ENCODE data around the gene PLBD2. TPM values are rescaled to one million over a fixed set of nuclear protein-coding genes. Genes with fewer than 3 reads are reported as not detected.

The PLBD2 gene
- total RNA-seq, 1 donor from 2014 or later: 38.1 TPM

DNA sequence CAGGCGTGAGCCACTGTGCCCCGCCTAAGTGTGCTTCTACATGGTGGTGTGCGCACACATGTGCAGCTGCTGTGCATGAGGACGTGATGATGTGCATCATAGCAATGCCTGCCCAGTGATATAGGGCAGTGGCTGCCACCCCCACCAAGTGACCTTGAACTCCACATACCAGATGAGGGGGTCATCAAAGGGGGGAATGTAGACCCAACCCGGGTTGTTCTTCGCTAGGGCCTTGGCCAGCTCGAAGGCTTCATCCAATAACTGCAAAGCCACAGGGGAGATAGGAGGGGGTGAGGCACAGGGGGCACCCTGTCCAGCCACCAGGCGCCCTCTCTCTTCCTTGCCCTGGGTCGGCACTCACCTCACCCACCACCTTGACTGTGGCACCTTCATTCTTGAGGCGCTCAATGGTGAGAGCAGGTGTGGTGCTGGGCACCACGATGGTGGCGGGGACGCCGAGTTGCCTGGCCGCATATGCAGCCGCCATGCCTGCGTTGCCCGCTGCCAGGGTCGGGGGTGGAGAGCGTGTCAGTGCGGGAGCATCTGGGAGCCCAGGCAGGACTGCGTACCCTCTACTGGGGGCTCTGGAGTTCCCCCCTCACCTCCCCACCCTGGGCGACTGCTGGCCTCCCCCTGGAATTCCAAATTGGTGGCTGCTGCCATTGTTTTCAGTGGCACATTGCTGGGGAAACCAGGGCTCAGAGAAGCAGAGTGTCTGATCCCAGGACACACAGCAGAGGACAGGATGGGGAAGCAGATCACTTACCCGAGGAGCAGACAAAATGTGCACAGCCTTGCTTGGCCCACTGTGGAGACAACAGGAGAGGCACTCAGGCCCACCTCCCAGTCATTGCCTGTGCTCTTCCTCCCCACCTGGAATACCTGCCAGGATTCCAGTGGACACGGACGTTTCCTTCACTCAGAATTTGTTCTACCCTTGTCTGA, 40.2 kb downstream of the PLBD2 start:
- intact Hi-C loops (cut with DNase I): no loop called here
- TF ChIP-seq POLR2A (IDR thresholded peaks at IDR 0.05): no peak
- TF ChIP-seq, protein P1, sequence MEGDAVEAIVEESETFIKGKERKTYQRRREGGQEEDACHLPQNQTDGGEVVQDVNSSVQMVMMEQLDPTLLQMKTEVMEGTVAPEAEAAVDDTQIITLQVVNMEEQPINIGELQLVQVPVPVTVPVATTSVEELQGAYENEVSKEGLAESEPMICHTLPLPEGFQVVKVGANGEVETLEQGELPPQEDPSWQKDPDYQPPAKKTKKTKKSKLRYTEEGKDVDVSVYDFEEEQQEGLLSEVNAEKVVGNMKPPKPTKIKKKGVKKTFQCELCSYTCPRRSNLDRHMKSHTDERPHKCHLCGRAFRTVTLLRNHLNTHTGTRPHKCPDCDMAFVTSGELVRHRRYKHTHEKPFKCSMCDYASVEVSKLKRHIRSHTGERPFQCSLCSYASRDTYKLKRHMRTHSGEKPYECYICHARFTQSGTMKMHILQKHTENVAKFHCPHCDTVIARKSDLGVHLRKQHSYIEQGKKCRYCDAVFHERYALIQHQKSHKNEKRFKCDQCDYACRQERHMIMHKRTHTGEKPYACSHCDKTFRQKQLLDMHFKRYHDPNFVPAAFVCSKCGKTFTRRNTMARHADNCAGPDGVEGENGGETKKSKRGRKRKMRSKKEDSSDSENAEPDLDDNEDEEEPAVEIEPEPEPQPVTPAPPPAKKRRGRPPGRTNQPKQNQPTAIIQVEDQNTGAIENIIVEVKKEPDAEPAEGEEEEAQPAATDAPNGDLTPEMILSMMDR (IDR thresholded peaks at IDR 0.05): no peak
- no peak for TF ChIP-seq POLR2AphosphoS5 (IDR thresholded peaks at IDR 0.05; ENCODE audit: insufficient read depth in 1 of 2, low read depth in 1 of 2)
- H3K27me3 ChIP-seq: no peaks in the 10 kb centered on the region

DNA sequence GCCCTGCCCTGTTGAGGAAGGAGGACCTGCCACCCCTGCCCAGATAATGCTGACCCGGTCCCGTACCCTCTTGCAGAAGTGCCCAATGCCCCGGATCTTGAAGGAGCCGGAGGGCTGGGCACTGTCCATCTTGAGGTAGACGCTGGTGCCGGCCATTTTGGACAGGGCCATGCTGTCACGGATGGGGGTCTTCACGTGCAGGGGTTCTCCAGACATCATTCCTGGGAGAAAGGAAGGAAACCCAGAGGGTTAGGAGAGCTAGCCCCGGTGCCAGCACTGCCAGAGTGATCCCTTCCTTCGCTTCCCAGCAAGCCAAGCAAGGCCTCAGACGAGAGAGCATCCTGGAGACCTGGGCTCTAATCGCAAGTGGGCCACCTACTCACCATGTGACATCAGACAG, 41.1 kb downstream of the PLBD2 start:
- TF ChIP-seq, protein P1 (IDR thresholded peaks at IDR 0.05): no peak
- TF ChIP-seq POLR2A (IDR thresholded peaks at IDR 0.05) (no peak), POLR2AphosphoS5 (IDR thresholded peaks at IDR 0.05; ENCODE audit: insufficient read depth in 1 of 2, low read depth in 1 of 2) (no peak)
- Histone ChIP-seq H3K4me1 (no peaks in the 10 kb centered on the region), H3K36me3 (no peaks in the 10 kb centered on the region), H3K27ac (no peak overlapping the region), H3K4me3 (no peak overlapping the region), H3K9me3 (no peaks in the 10 kb centered on the region), H3K27me3 (no peaks in the 10 kb centered on the region)
- intact Hi-C loops (cut with DNase I): no loop called here
- no peak for DNase-seq (ENCODE audit: extremely low spot score in 2 of 2)

More for the DNA sequence above, 40.2 kb downstream of the PLBD2 start:
- H3K27ac ChIP-seq: no peak overlapping the region
- no peaks in the 10 kb centered on the region for H3K4me1 ChIP-seq
- no peaks in the 10 kb centered on the region for H3K9me3 ChIP-seq
- no peaks in the 10 kb centered on the region for H3K36me3 ChIP-seq
- no peak for DNase-seq (ENCODE audit: extremely low spot score in 2 of 2)
- H3K4me3 ChIP-seq: no peak overlapping the region

DNA sequence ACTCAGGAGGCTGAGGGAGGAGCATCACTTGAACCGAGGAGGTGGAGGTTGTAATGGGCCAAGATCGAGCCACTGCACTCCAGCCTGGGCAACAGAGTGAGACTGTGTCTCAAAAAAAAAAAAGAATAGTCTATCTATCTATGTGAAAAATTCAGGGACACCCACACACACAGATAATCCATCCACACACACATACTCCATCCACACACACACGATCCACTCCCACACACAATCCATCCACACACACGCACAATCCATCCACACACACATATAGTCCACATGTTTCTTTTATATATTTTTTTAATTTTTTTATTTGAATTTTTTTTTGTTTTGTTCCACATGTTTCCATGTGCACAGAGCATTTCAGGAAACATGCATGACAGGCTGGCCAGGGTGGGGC, 42.0 kb downstream of the PLBD2 start:
- no peak for TF ChIP-seq POLR2A (IDR thresholded peaks at IDR 0.05)
- TF ChIP-seq, protein P1 (IDR thresholded peaks at IDR 0.05): no peak
- no peaks in the 10 kb centered on the region for H3K9me3 ChIP-seq
- H3K4me3 ChIP-seq: no peak overlapping the region
- intact Hi-C loops (cut with DNase I): no loop called here
- H3K36me3 ChIP-seq: no peaks in the 10 kb centered on the region
- no peaks in the 10 kb centered on the region for H3K27me3 ChIP-seq
- H3K4me1 ChIP-seq: no peaks in the 10 kb centered on the region
- DNase-seq (ENCODE audit: extremely low spot score in 2 of 2): no peak
- H3K27ac ChIP-seq: no peak overlapping the region

DNA sequence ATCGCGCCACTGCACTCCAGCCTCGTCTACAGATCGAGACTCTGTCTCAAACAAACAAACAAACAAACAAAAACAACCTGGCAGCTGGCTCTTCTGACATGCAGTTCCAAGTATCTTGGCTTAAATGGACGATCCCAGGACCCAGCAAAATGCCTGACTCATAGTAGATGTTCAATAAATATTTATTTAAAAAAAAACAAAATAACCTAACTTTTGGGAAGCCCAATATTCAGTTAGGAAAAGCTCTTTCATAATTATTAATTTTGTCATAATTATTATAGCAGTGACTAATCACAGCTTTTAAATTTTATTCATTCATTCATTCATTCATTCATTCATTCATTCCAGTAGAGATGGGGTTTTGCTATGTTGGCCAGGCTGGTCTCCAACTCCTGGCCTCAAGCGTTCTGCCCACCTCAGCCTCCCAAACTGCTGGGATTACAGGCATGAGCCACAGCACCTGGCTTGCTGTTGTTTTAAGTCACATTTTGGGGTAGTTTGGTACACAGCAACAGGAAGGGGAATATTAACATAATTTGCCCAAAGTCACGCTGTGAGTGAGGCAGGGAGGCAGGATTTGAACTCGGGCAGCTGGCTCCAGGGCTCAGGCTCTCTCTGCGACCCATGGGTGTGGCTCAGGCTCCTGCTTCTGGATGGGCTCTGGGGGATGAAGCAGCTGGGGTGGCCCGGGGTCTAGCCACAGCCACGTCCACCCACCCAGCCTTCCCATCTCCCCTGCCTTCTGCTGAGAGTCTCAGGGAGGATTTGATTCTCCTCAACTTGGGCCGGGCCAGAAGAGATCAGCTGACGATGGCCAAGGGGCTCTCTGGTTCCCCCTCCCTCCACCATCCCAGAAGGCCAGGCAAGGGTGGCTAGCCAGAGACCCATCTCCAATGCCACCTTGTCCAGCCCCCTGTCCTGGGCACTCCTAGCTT, 42.9 kb downstream of the PLBD2 start:
- Histone ChIP-seq H3K4me3 (no peak overlapping the region), H3K4me1 (no peaks in the 10 kb centered on the region), H3K36me3 (no peaks in the 10 kb centered on the region), H3K27ac (no peak overlapping the region), H3K27me3 (no peaks in the 10 kb centered on the region), H3K9me3 (no peaks in the 10 kb centered on the region)
- DNase-seq (ENCODE audit: extremely low spot score in 2 of 2): no peak
- no peak for TF ChIP-seq POLR2AphosphoS5 (IDR thresholded peaks at IDR 0.05; ENCODE audit: insufficient read depth in 1 of 2, low read depth in 1 of 2)
- no peak for TF ChIP-seq POLR2A (IDR thresholded peaks at IDR 0.05)
- TF ChIP-seq, protein P1 (IDR thresholded peaks at IDR 0.05): no peak
- intact Hi-C loops (cut with DNase I): no loop called here

Data from vagina (tissue), 2 donors.